NOMO-1 treated with dmso at 0.1 percent for 144 hours (cell line): ENCODE results near the gene B3GNT9.

Source experiments
- DNase-seq: peaks from one replicate; lab custom pipeline; 2025; ENCODE audit not compliant: unreplicated experiment; lab: John Stamatoyannopoulos, UW

Gene B3GNT9

GRCh38 chr16:67169011-67169451 is 18.2 kb upstream of the B3GNT9 start:
- no peak for DNase-seq

GRCh38 chr16:67167588-67167987 is 16.8 kb upstream of the B3GNT9 start:
- DNase-seq = no peak

- DNase-seq = no peak
Observed at GRCh38 chr16:67166598-67167168, 15.9 kb upstream of the B3GNT9 start.

- DNase-seq = no peak
Observed at GRCh38 chr16:67166110-67166547, 15.3 kb upstream of the B3GNT9 start.

DNA sequence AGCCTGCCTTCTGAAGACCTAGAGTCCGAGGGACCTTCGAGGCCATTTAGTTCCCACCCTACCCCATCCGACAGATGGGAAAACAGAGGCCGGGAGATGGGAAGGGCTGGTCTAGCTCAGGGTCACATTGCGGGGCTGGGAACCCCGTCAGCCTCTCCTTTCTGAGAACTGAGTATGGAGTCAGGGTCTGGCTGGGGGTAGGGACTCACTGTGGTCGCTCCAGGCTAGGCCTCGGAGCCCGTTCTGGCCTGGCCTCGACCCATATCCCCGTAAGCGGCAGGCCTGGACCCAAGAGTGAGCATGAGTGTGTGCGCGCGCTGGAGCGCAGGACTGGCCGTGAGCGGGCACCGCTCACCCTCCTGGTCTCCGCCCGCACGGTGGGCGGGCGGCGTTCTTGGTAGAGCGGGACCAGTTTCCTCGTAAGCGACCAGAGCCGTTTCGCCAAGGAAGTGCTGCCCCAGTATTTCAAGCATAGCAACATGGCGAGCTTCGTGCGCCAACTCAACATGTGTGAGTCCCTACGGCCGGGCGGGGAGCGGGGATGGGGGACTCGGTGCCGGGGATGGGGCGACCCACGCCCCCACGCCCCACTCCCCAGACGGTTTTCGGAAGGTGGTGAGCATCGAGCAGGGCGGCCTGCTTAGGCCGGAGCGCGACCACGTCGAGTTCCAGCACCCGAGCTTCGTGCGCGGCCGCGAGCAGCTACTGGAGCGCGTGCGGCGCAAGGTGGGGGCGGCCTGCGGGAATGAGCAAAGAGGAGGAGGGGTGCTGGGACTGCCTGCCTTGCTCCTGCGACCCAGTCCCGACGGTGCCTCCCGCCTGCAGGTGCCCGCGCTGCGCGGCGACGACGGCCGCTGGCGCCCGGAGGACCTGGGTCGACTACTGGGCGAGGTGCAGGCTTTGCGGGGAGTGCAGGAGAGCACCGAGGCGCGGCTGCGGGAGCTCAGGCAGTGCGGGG is 14.6 kb upstream of the B3GNT9 start:
- DNase-seq = no peak

DNA sequence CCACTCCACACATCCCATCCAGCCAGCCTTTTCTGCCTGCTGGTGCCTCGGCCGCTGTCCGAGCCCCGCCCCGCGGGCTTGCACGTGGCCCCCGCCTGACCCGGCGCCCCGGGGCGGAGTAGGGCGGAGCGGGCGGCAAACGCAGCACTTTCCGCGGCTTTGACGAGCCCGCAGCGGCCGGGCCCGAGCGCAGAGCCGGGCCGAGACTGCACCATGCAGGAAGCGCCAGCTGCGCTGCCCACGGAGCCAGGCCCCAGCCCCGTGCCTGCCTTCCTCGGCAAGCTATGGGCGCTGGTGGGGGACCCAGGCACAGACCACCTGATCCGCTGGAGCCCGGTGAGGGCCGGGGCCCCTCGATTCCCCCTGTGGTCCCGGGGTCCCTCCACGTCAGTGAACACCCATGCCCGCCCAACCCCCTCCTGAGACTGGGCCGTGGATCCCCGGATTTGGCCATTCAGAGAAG is 13.8 kb upstream of the B3GNT9 start, which contains the start of gene HSF4:
Gene HSF4 (plus strand): TSS at position 147 of the 463 bp plus-strand sequence. CDS start 67 bp downstream, at position 214.
- no peak for DNase-seq

DNA sequence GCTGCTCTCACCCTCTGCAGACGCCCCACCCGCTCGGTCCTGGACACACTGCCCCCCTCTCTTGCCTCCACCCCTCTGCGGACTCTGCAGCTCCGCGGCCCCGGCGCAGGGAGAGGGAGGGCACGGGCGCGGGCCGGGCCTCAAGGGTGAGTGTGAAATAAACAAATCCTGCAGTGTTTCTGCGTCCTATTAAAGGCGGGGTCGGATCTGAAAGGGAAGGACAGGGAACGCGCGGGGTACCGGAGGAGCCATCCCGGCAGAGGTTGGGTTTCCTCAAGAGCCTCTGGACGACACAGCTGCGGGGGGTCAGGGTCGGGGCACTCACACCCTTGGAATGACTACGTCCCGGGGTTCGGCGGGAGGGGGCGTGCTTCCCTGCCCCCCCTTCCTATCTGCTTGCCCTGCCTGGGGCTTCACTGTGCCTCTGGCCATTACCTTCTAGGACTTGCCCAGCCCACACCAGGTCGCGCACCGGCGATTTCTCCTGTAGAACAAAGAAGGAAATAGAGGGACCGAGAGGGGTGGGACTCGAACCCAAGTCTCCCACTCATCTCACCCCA is 13.3 kb upstream of the B3GNT9 start:
- DNase-seq = no peak

- no peak for DNase-seq
Observed at GRCh38 chr16:67163164-67163998, 12.6 kb upstream of the B3GNT9 start.

GRCh38 chr16:67162506-67163163 is 11.8 kb upstream of the B3GNT9 start:
- no peak for DNase-seq

DNA sequence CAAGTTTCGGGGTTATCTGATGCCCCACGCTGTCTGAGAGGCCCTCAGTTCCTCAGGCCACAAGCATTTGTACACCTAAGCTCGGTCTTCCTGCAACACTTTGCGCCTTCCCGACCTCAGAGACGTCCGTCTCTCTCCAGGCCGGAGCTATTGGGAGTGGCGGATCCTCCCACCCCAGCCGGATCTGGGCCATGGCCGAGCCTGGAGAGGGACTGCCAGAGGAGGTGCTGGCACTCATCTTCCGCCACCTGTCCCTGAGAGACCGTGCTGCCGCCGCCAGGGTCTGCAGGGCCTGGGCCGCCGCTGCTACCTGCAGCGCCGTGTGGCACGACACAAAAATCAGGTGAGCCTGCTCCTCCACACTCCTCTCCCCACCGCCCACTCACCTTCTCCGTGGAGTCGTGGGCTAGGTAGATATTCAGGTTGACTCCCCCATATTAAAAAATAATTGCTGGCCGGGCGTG is 10.8 kb upstream of the B3GNT9 start:
- DNase-seq = no peak

DNA sequence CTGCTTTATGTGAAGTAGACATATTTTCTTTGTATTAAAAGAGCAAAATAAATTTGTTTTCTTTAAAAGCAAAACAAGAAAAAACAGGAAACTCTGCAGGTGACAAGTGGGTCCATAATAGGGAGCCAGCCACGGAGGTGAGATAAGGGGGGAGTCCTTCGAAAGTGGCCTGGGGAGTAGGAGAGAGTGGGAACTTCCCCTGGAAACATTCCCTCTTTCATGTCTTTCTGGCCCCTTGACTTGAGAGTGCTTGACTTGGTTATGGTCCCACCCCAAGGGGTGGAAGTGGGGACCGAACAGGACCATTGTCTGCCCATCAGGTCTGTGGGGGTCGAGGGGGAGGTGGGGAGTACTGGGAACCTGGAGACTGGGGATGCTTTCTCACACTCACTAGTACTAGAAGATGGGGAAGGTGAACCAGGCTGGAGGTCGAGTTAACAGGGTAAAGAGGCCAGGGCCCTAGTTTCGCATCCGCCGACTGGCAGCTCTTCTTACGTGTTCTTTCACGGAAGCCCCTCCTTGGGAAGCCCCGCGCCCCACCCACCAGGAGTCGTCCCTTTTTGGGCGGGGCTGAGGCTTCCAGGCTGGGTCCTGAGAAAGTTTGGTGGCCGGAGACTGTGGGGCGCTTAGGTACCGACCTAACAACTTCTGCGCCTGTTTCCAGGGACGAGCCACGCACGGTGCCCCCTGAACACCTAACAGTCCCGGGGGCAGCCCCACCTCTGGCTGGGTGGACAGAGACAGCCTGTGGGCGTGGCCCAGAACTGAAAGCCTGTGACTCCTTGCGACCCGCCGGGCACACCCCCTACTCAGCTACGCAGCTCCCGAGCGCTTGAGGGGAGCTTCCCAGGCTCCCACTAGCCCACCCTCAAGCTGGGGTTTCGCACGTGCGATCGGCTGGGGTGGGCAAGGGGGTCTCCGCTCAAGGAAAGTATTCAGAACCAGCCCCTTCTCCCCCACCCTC is 8.1 kb upstream of the B3GNT9 start:
- peak; percentile 50 for DNase-seq

GRCh38 chr16:67157892-67158635 is 7.3 kb upstream of the B3GNT9 start:
- no peak for DNase-seq

- no peak for DNase-seq
Observed at GRCh38 chr16:67157106-67157748, 6.4 kb upstream of the B3GNT9 start.

DNA sequence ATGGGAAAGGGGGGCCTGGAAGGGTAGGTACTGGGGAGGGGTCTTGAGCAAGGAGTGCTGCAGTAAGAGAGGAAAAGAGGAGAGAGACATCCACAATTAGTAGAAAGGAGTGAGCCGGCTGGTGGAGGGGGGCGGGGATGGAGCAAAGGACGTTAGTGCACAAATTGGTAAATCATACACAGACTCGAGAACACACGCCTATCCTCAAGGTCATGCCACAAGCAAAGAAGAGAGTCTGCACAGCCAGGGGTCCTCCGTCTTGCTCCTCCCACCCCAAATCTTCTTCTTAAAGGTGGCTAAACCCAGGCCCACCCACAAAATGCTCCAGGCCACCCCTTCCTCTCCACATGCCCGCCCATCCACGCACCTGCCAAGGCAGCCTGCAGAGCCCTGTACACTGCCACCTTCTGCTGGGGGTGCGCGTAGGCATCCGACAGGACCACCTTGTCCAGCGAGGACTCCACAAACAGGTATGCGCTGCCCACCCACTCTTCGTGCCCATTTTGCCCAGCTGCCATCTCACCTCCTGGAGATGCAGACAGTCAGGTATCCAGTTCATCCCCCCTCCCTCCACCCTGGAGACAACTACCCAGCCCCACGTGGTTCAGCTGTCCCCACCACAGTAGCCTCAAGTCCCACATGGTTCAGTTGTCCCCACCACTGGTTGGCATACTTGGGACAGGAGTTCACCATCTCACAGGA is 5.5 kb upstream of the B3GNT9 start:
- no peak for DNase-seq

- peak; percentile 52 for DNase-seq
Observed at GRCh38 chr16:67155295-67156142, 4.7 kb upstream of the B3GNT9 start.

- no peak for DNase-seq
Observed at GRCh38 chr16:67154578-67155294, 3.9 kb upstream of the B3GNT9 start.
